K562 (cell line): ENCODE results near the gene FAM174C. TPM values are rescaled to one million over a fixed set of nuclear protein-coding genes. Genes with fewer than 3 reads are reported as not detected.
A peak's percentile ranks its signal among the peaks of the same experiment; 100 is the strongest.

Experiments used
- ARID2 ChIP-seq: fragments of 450-650 bp; IDR thresholded peaks from 2 replicates; pipeline ENCODE4 v1.6.1; 2017; ENCODE audit warnings: antibody characterized with exemption, mild to moderate bottlenecking
- FUS ChIP-seq: fragments of 200-400 bp; formaldehyde crosslinking; optimal IDR thresholded peaks from 2 replicates; pipeline ENCODE3; 2017; ENCODE audit warnings: low read depth, low read length
- NEUROD1 ChIP-seq: fragments of 150-350 bp; IDR thresholded peaks from 2 replicates; pipeline ENCODE4 v1.6.1; 2014; ENCODE audit warnings: borderline replicate concordance, low read length, low read depth; ENCODE audit not compliant: partially characterized antibody
- NFIC ChIP-seq: fragments of 450-650 bp; IDR thresholded peaks from 2 replicates; pipeline ENCODE4 v1.6.1; 2017; ENCODE audit warnings: mild to moderate bottlenecking, inconsistent platforms
- NR2C2 ChIP-seq, 2 experiments: fragments of 200-800 bp in 1 of 2; sonication (Bioruptor generic) in 1 of 2; sonication (generic) in 1 of 2; formaldehyde crosslinking in 1 of 2; IDR thresholded peaks; 2 replicates each; pipeline versions ENCODE4 v1.6.1 to v1.8.0; 2016 to 2022; ENCODE audit warnings: mild to moderate bottlenecking in 1 of 2, missing compliant biosample characterization in 1 of 2, missing genetic modification characterization in 1 of 2, missing genetic modification reagents in 1 of 2
- ZFP36 ChIP-seq: fragments of 150-350 bp; IDR thresholded peaks from 2 replicates; pipeline ENCODE4 v1.6.1; 2018; ENCODE audit warnings: low read length, low read depth; ENCODE audit not compliant: partially characterized antibody
- ZNF507 ChIP-seq: conservative IDR thresholded peaks from 2 replicates; pipeline ENCODE4 v1.6.1; 2017; ENCODE audit warnings: missing genetic modification characterization, missing compliant biosample characterization
- ZNF584 ChIP-seq: fragments of 200-800 bp; sonication (Bioruptor generic); IDR thresholded peaks from 2 replicates; pipeline ENCODE4 v1.6.1; 2016; ENCODE audit warnings: low read depth, mild to moderate bottlenecking, missing genetic modification characterization, missing compliant biosample characterization
- polyA plus RNA-seq, 8 experiments: library from polyadenylated mRNA; depleted of rRNA in 4 of 8; stranded (reverse) in 5 of 8; unstranded in 3 of 8; fragments of >200 nt; fragmentation: Nextera tagmentation in 2 of 8; fragmentation: Illumina TruSeq in 1 of 8; extraction: Ambion mirVana in 2 of 8; extraction: Trizol in 1 of 8; gene quantifications; 2 replicates each; pipeline versions ENCODE4 v1.2.1 to v1.2.3, GENCODE V29; 2011 to 2014; ENCODE audit warnings: inconsistent platforms in 1 of 8, missing spikeins in 1 of 8
- total RNA-seq, 7 experiments: library from RNA; depleted of rRNA in 6 of 7; stranded (reverse); fragments of >200 nt in 6 of 7; fragmentation: Illumina TruSeq in 2 of 7; extraction: Trizol in 2 of 7; gene quantifications; 2 replicates each; pipeline versions ENCODE4 v1.2.1 to v1.2.3, GENCODE V29; 2011 to 2021; ENCODE audit warnings: low replicate concordance in 1 of 7
- TF ChIP-seq, protein P1 (sequence below), 2 experiments: fragments of 450-650 bp in 1 of 2; sonication (generic) in 1 of 2; formaldehyde crosslinking in 1 of 2; IDR thresholded peaks in 1 of 2; conservative IDR thresholded peaks in 1 of 2; 2 replicates each; pipeline versions ENCODE4 v1.6.1 to v1.8.1; 2016 to 2023; ENCODE audit warnings: mild to moderate bottlenecking in 2 of 2, moderate library complexity in 2 of 2, inconsistent platforms in 1 of 2, missing genetic modification reagents in 1 of 2
- TF ChIP-seq, protein P2 (sequence below): fragments of 450-650 bp; formaldehyde crosslinking; IDR thresholded peaks from 2 replicates; pipeline ENCODE4 v1.4.0; 2020; ENCODE audit warnings: mild to moderate bottlenecking, moderate library complexity

The FAM174C gene
- total and polyA plus RNA-seq, 9 of the 15 experiments (the other 6 are each of a cell fraction or from before 2014, with no cell fraction given) = 0.66 to 89.6 (median 20.3) TPM

DNA sequence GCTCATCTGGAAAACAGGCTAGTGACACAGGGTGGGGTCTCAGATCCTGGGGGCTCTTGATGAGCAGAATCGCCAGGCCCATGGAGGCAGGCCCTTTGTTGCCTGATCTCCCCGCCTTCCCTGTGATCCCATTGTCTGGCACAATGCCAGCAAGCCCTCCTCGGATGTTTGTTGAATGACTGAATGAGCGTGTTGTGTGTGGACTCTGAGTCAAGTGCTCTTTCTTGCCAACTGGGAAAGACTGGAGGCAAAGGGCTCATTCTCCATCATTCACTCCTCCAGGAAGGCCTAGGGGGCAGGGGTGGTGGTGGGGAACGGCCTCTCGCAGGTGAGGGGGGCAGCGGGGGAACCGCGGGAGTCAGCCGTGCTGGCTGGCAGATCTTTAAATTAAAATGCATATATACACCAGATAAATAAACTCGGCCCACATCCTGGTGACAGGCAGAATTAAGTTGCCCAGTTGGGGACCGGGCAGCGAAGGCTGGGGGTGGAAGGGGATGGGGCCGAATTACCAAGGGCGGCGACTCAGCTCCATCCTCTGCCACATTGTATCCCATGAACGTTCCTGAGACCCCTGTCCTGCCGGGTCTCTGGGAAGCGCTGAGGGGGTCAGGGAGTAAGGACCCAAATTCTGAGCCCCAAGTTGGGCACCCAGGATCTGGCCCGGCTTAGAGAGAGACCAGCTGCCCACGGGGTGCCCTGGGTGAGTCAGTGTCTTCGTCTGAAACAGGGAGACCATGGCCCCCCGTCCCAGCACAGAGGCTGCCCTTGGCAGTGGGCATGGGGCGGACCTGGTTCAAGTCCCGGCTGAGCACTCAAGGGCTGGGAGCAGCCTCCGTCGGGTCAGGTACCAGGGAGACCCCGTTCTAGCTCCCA lies 34.9 kb downstream of the FAM174C start (continued):
- TF ChIP-seq, protein P1, sequence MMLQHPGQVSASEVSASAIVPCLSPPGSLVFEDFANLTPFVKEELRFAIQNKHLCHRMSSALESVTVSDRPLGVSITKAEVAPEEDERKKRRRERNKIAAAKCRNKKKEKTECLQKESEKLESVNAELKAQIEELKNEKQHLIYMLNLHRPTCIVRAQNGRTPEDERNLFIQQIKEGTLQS (IDR thresholded peaks at IDR 0.05) = no peak
- TF ChIP-seq, protein P1 (CRISPR knock-in tag; conservative IDR thresholded peaks at IDR 0.05) = no peak
- TF ChIP-seq ZNF584 (CRISPR knock-in tag) (no peak), ZNF507 (no peak), FUS (no peak), ZFP36 (no peak), NEUROD1 (no peak), ARID2 (no peak), NR2C2 (CRISPR knock-in tag; IDR thresholded peaks at IDR 0.05) (no peak), NR2C2 (tag; IDR thresholded peaks at IDR 0.05) (no peak), NFIC (peak; percentile 99)
- TF ChIP-seq, protein P2, sequence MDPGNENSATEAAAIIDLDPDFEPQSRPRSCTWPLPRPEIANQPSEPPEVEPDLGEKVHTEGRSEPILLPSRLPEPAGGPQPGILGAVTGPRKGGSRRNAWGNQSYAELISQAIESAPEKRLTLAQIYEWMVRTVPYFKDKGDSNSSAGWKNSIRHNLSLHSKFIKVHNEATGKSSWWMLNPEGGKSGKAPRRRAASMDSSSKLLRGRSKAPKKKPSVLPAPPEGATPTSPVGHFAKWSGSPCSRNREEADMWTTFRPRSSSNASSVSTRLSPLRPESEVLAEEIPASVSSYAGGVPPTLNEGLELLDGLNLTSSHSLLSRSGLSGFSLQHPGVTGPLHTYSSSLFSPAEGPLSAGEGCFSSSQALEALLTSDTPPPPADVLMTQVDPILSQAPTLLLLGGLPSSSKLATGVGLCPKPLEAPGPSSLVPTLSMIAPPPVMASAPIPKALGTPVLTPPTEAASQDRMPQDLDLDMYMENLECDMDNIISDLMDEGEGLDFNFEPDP = no peak
